IPS-NIHi7 (cell line): Measurements from ENCODE around the gene KLK1.
"Not testable (repeated sequence)": the region's sequence is repeated elsewhere in the genome, so short reads cannot be mapped to it uniquely, and the experiment has no call there.

Experiments
- DNase-seq: peaks from one replicate; pipeline ENCODE4 v3.0.0; 2012; ENCODE audit warnings: mixed read lengths; ENCODE audit errors: extremely low spot score

KLK1 gene

GRCh38 chr19:50794074-50794875 lies 29.3 kb downstream of the KLK1 start:
- no peak for DNase-seq

DNA sequence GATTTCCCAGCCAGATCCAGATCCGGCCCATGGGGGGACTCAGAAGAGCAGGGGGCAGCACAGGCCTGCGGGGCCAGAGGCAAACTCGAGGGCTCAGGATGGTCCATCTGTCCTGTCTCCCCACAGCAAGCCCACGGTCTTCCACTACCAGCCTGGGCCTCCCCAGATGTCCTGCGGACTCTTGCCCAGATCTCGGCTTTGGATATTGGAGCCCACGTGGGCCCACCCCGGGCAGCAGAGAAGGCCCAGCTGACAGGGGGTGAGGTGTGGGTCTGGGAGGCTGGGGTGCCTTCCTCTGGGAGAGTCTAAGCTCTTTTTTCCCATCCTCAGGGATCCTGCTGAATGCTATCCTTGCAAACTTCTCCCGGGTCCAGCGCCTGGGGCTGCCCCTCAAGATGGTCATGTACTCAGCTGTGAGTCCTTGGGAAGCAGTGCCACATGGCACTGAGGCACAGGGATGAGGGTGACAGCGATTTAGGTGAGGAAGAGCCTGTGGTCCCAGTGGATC lies 30.0 kb downstream of the KLK1 start:
- no peak for DNase-seq

DNA sequence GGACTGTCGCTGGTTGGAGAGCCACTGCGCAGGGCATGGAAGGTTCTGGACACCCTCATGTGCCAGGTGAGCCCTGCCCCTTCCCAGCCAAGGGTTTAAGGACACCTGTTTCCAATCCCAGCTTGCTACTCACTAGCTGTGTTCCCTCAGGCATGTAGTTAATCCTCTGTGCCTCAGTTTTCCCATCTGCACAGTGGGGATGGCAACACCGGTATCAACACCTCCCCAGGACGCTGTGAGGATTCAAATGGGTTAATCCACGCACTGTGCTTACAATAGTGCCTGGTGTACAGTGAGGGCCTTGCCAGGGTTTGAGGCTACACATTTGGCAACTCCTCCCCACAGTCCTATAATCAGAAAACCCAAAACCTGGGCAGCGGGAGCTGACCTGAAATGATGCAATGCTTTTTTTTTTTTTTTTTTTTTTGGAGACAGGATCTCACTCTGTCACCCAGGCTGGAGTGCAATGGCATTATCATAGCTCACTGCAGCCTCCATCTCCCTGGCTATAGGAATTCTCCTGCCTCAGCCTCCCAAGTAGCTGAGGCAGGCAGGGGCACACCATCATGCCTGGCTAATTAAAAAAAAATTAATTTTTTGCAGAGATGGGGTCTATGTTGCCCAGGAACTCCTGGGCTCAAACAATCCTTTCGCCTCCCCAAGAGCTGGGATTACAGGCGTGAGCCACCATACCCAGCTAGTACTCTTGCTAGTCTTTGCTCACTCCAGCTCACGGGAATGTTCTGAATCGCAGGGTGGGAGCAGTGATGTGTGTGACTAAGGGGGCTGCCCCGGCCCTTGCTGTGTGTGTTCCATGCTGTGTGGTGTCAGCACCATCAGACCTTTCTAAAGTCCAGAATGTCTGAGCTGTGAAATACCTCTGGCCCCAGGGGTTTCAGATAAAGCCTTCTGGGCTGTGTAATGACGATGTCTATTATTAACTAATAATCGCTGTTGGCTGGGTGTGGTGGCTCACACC lies 31.0 kb downstream of the KLK1 start:
- DNase-seq, result no peak

- DNase-seq, result no peak
These were observed 31.9 kb downstream of the KLK1 start for GRCh38 chr19:50791594-50792271.

- DNase-seq, result no peak
These were observed 32.6 kb downstream of the KLK1 start for GRCh38 chr19:50790922-50791467.

DNA sequence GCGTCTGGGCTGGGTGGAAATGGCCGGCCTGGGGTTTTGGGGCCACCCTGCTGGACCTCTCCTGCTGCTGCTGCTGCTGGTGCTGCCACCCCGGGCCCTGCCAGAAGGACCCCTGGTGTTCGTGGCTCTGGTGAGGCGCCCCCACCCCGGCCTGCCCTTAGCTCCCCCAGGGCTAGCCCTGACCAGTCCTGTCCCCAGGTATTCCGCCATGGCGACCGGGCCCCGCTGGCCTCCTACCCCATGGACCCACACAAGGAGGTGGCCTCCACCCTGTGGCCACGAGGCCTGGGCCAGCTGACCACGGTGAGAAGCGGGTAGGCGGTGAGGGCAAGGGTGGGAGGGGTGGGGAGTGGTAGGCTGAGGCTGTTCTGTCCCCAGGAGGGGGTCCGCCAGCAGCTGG lies 33.2 kb downstream of the KLK1 start, which contains the start of gene ACP4:
Gene ACP4, plus strand, starts transcription at position 20 of the 400 bp plus-strand sequence. Its CDS starts 0 bp downstream, at position 20.
- no peak for DNase-seq

DNA sequence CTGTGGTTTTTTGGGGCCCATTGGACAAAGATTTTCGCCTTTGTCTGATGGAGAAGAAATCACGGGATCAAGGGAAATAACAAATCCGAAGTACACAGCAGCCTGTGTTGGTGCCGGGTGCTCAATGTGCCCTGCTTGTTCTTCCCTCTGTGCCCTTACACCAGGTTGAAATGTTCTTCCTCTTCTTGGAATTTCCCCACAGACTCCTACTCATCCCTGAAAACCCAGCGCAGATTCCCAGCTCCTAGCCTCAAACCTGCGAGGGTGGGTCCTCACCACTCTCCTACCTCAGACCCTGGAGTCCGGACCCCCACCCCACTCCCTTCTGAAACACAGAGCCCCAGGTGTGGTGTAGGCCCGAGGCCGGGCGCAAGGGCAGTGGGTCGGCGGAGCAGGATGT lies 38.3 kb downstream of the KLK1 start:
- DNase-seq, result no peak

GRCh38 chr19:50784710-50785109 lies 38.9 kb downstream of the KLK1 start:
- no peak for DNase-seq

- not testable (repeated sequence) for DNase-seq
These were observed 39.8 kb downstream of the KLK1 start for GRCh38 chr19:50783848-50784152.

DNA sequence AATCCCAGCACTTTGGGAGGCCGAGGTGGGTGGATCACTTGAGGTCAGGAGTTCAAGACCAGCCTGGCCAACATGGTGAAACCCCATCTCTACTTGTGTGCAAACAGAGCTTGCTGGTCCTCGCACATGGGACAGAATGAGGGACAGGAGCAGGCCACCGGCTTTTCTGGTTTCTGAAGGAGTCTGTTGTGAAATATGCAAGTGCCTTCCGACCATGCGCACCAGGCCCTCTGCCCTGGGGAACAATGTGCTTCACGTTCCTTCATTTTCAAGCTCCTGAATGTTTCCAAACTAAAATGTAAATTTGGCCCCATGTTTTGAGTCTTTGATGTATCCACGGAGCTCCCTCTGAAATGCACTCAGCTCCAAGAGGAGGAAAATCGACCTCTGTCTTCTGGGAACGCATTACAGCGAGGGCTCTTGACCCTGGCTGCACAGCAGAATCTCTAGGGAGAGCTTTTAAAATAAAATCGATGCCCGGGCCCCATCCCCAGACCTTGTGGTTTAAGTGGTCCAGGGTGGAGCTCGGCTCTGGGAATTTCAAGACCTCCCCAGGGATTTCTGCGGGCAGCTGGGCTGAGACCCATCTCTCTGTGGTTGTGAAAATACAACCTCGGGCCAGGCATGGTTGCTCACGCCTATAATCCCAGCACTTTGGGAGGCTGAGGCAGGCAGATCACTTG lies 42.7 kb downstream of the KLK1 start:
- DNase-seq, result no peak

DNA sequence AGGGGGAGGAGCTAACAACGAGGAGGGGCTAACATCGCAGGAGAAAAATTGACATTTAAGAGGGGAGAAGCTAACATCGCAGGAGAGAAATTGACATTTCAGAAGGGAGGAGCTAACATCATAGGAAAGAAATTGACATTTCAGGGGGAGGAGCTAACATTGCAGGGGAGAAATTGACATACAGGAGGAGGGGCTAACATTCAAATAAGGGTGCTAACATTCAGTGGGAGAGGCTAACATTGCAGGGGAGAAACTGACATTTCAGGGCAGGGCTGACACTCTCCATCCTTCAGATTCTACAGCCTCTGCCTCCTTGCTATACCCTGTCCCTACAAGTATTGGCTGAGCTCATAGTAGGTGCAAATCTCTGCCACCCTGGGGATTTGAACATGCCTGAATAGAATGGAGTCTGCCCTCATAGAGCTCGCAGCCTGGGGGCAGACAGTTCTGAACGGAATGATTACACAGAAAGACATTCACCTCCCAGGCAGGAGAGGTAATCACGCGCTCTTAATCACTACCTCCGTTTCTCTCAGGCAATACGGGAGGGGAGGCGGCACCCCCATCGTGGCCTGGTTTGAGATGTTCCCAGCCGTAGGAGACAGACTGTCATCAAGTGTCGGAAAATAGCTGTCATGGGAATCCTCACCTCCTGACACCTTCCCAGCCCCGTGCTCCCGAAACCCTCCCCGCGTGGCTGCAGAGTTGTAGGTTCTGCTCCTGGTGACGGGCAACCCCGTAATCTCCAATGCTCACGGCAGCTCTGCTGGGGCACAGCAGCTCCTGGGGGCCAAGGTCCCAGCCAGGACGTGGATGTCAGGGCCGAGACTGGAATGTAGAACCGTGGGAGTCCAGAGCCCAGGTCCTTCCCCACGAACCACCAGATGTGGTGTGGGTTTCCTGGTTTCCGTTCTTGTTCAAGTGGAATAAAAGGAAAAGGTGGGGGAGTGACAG lies 43.8 kb downstream of the KLK1 start:
- DNase-seq, result no peak

- no peak for DNase-seq
These were observed 44.6 kb downstream of the KLK1 start for GRCh38 chr19:50778906-50779430.

DNA sequence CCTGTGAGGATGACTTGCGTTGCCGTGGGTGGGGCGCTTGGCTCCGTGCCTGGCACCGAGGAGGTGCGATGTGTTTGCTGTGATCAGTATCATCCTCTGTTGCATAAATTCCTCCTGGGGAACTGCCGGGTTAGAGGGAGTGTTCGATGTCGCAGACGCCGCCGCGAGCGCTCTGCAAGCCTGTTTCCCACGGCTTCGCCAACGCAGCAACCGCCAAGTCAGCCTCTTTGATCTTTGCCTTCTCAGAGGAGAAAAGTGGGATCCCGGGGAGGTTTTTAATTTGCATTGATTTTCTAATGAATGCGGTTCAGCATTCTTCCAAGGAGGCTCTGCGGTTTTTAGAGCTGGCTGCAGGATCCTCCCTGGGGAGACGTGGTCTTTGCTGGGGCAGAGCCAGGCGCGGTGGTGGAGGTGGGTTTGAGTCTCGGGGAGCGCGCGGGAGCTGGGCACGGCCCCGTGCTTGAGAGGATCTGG lies 45.7 kb downstream of the KLK1 start:
- peak; percentile 61 for DNase-seq

DNA sequence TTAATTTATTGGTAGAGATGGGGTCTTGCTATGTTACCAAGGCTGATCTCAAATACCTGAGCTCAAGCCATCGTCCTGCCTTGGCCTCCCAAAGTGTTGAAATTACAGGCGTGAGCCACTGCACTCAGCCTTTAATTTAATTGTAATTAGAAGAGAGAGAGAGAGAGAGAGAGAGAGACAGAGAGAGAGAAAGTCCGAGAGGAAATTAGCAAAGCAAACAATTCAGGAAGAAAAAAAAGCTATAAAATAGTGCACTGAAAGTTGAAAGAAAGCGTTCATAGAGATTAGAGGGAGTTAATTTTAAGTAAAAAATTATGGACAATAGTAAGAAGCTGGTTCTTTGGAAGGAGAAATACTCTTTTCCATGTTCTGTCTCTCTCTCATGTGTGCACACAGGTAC lies 46.3 kb downstream of the KLK1 start:
- no peak for DNase-seq

- no peak for DNase-seq
These were observed 47.5 kb downstream of the KLK1 start for GRCh38 chr19:50776131-50776530.

DNA sequence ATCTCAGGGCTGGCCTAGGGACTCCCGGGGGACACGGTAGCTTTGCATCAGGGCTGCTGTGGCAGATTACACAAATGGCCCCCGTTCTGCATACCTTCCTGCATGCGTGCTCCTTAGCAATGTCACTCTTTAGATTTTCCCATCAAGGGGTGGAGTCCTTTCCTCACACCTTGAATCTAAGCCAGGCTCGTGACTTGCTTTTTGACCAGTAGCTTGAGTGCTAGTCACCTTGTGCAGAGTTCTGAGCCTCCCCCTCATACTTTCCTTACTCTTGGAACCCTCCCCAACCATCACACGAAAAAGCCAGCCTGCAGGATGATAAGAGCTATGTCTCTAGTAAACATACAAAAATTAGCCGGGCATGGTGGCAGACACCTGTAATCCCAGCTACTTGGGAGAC lies 50.1 kb downstream of the KLK1 start:
- DNase-seq, result not testable (repeated sequence)

DNA sequence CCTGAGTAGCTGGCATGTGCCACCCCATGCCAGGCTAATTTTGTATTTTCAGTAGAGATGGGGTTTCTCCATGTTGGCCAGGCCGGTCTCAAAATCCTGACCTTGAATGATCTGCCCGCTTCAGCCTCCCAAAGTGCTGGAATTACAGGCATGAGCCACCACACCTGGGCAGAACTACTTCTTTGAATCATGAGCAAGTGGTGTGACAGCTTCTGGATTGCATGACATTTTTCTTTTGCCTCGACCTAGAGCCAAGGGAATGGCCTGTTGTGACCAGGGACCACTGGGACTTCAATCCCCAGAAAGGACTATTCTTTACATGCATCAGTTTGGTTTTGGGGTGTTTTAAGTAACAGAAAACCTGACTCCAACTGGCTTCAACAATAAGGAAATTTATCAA lies 50.7 kb downstream of the KLK1 start:
- DNase-seq, result not testable (repeated sequence)

DNA sequence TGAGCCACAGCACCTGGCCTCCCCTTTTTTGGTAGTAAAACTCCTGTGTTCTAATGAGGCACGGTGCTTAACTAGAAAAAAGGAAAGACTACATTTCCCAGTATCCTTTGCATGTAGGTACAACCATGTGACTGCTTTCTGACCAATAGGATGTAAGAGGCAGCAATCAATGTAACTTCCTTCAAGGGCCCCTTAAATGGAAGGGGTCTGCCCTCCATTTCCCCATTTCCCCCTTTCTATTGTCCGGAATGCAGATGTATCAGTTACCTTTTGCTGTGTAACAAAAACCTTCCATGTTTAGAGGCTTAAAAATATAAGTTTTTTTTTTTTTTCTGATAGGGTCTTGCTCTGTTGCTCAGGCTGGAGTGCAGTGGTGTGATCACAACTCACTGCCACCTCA lies 51.1 kb downstream of the KLK1 start:
- DNase-seq, result peak; percentile 36

- no peak for DNase-seq
These were observed 52.7 kb downstream of the KLK1 start for GRCh38 chr19:50770888-50771287.

DNA sequence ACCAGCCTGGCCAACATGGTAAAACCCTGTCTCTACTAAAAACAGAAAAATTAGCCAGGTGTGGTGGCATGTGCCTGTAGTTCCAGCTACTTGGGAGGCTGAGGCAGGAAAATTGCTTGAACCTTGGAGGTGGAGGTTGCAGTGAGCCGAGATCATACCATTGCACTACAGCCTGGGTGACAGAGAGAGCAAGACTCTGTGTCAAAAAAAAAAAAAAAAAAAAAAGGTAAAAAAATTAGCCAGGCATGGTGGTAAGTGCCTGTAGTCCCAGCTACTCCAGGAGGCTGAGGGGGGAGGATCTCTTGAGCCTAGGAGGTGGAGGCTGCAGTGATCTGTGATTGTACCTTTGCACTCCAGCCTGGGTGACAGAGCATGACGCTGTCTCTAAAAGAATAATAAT lies 53.4 kb downstream of the KLK1 start, which contains the start of gene GPR32:
Gene GPR32, plus strand, starts transcription at position 301 of the 400 bp plus-strand sequence. CDS start 137 bp downstream, outside the sequence.
- DNase-seq, result not testable (repeated sequence)
